ENCODE results near the gene NPC2. TPM values are rescaled to one million over a fixed set of nuclear protein-coding genes. Genes with fewer than 3 reads are reported as not detected.

Gene NPC2
- total RNA-seq, 4 donors from 2014 or later = 75.9 to 176 (median 92.9) TPM

DNA sequence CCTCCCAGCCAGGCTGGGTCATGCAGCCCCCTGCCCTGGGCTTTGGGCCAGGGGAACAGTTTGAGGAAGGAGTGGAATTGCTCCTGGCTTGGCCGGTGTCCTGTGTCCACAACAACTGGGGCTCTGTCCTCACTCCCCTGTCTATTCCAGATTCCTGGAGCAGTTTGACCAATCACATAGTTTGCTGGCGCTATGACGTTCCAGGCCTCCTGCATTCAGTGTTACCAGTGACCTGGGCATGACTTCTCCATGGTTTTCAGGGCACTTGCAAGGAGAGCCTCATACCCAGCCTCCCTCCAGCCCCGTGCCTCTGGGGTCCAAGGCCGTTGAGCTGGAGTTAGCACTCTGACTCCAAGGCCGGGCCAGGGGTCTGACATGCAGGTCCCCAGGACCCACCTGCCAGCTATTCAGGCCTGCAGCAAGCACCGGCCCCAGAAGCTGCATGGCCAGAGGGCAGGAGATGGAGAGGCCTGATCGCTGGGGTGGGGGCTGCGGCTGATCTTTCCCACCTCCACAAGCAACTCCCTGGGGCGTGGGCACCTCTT lies 34.7 kb upstream of the NPC2 start:
- intact Hi-C loops (cut with DNase I; ENCODE audit: low total_unique reads) = no loop called here
- TF ChIP-seq, protein P1, sequence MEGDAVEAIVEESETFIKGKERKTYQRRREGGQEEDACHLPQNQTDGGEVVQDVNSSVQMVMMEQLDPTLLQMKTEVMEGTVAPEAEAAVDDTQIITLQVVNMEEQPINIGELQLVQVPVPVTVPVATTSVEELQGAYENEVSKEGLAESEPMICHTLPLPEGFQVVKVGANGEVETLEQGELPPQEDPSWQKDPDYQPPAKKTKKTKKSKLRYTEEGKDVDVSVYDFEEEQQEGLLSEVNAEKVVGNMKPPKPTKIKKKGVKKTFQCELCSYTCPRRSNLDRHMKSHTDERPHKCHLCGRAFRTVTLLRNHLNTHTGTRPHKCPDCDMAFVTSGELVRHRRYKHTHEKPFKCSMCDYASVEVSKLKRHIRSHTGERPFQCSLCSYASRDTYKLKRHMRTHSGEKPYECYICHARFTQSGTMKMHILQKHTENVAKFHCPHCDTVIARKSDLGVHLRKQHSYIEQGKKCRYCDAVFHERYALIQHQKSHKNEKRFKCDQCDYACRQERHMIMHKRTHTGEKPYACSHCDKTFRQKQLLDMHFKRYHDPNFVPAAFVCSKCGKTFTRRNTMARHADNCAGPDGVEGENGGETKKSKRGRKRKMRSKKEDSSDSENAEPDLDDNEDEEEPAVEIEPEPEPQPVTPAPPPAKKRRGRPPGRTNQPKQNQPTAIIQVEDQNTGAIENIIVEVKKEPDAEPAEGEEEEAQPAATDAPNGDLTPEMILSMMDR (IDR thresholded peaks at IDR 0.05 in 4 of 5, conservative IDR thresholded peaks at IDR 0.05 in 1 of 5) = no peak
- no peak for TF ChIP-seq POLR2A (IDR thresholded peaks at IDR 0.05)
- DNase-seq (no peak), ATAC-seq (no peak)
- H3K9me3 ChIP-seq = no peaks in the 10 kb centered on the region
- H3K36me3 ChIP-seq = no peaks in the 10 kb centered on the region
- no peak overlapping the region for H3K4me3 ChIP-seq
- in situ Hi-C loops (cut with MboI; ENCODE audit: low sequenced_read_pairs in 4 of 4) = no loop called here
- peaks cover 8 to 9% of the 10 kb centered on the region in 2 donors for H3K4me1 ChIP-seq
- no peak overlapping the region for H3K27ac ChIP-seq
- no peaks in the 10 kb centered on the region for H3K27me3 ChIP-seq

DNA sequence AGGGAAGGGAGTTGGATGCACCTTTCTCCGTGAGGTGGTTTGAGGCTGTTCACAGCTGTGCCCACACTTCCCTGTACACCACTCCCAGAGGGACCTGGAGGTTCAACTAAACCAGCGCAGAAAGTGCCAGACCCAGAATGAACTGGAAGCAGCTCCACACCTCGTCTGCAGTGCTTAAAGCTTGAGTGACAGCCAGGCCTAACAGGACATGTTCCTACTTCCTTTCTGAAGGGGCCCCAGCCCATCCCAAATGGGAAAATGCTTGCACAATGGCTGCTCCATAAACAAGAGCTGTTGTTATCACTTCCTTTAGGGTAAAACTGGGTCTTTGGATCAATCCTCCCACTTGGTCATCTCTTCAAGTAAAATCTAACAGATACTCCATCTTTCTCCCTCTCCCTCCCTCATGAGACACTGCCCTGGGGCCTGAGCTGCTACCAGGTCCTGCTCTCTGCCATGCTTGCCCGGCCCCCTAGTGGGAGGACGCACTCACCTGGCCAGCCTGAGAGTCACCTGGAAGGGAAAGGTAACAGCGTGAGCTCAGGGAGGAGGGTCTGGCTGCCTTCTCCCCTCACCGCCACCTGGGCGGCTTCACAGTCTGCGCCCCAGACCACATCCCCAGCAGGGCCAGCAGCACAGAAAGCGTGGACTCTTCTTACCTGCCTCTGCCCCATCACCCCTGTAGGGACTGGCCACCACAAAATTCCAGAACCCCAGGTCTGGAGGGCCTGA lies 33.9 kb upstream of the NPC2 start:
- Histone ChIP-seq H3K4me1 (peaks cover 8 to 9% of the 10 kb centered on the region in 2 donors), H3K36me3 (no peaks in the 10 kb centered on the region), H3K4me3 (no peak overlapping the region), H3K27ac (no peak overlapping the region), H3K9me3 (no peaks in the 10 kb centered on the region), H3K27me3 (no peaks in the 10 kb centered on the region)
- in situ Hi-C loops (cut with MboI; ENCODE audit: low sequenced_read_pairs in 4 of 4) (no loop called here), intact Hi-C loops (cut with DNase I; ENCODE audit: low total_unique reads) (no loop called here)
- DNase-seq = no peak
- TF ChIP-seq, protein P1 (IDR thresholded peaks at IDR 0.05 in 4 of 5, conservative IDR thresholded peaks at IDR 0.05 in 1 of 5) = no peak
- no peak for TF ChIP-seq POLR2A (IDR thresholded peaks at IDR 0.05)
- ATAC-seq = no peak

DNA sequence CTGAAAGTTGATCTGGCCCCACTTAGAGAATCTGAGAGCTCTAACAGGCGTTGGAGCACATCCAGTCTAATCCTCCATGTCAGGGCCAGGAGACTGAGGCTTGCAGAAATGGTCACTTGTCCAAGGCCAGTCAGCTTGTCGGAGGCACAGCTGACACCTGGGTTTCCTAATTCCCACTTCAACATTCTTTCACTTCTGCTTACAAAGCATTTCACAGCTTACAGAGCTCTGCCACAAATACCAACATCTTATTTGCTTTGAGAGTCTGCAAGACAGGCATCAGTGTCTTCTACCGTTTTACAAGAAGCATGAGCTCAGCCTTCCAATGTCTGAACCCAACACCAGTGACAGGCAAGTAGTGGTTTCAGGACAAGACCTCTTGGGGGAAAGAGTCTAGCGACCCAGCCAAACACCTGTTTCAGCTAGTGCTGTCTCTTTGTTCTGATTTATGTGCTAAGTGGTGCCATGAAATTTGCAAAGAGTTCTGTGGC lies 32.3 kb upstream of the NPC2 start:
- no peak overlapping the region for H3K27ac ChIP-seq
- no peak for ATAC-seq

DNA sequence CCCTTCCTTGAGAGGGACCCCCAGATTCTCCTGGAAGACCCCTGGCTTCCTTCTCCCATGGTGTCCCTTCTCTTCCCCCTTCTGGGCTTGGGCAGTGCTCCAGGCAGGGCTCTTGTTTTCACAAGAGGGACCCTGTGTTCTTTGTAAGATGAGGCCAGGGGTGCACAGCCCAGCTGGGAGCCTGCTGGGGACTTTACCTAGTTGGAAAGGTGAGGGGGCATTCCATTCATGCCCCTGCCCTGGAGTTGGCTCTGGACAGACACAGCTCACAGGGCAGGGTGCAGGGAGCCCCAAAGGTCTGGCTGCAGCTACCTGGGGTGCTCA lies 31.7 kb upstream of the NPC2 start:
- no peak for TF ChIP-seq POLR2A (IDR thresholded peaks at IDR 0.05)
- TF ChIP-seq, protein P1 (IDR thresholded peaks at IDR 0.05 in 4 of 5, conservative IDR thresholded peaks at IDR 0.05 in 1 of 5) = no peak
- ATAC-seq (no peak), DNase-seq (no peak)
- H3K9me3 ChIP-seq = no peaks in the 10 kb centered on the region
- no peak overlapping the region for H3K27ac ChIP-seq
- H3K36me3 ChIP-seq = no peaks in the 10 kb centered on the region
- in situ Hi-C loops (cut with MboI; ENCODE audit: low sequenced_read_pairs in 4 of 4) (no loop called here), intact Hi-C loops (cut with DNase I; ENCODE audit: low total_unique reads) (no loop called here)
- peaks cover 8 to 9% of the 10 kb centered on the region in 2 donors for H3K4me1 ChIP-seq
- no peaks in the 10 kb centered on the region for H3K27me3 ChIP-seq
- H3K4me3 ChIP-seq = no peak overlapping the region

More for the DNA sequence above, 32.3 kb upstream of the NPC2 start:
- intact Hi-C loops (cut with DNase I; ENCODE audit: low total_unique reads) (no loop called here), in situ Hi-C loops (cut with MboI; ENCODE audit: low sequenced_read_pairs in 4 of 4) (no loop called here)
- TF ChIP-seq, protein P1 (IDR thresholded peaks at IDR 0.05 in 4 of 5, conservative IDR thresholded peaks at IDR 0.05 in 1 of 5) = no peak
- TF ChIP-seq POLR2A (IDR thresholded peaks at IDR 0.05) = no peak
- no peaks in the 10 kb centered on the region for H3K9me3 ChIP-seq
- H3K4me3 ChIP-seq = no peak overlapping the region
- DNase-seq = no peak
- peaks cover 8 to 9% of the 10 kb centered on the region in 2 donors for H3K4me1 ChIP-seq
- H3K27me3 ChIP-seq = no peaks in the 10 kb centered on the region
- no peaks in the 10 kb centered on the region for H3K36me3 ChIP-seq

All from gastrocnemius medialis (tissue), 4 donors.